GM12878 (cell line): ENCODE results near the gene FNDC3B. TPM values are rescaled to one million over a fixed set of nuclear protein-coding genes. Genes with fewer than 3 reads are reported as not detected.

Experiments used
- ATF2 ChIP-seq: IDR thresholded peaks from 2 replicates; pipeline ENCODE4 v1.6.1; 2012; ENCODE audit warnings: low read length, inconsistent platforms
- BHLHE40 ChIP-seq, 2 experiments: fragments of 450-650 bp in 1 of 2; IDR thresholded peaks; 2 replicates each; pipeline ENCODE4 v1.6.1; 2011 to 2017; ENCODE audit warnings: low read depth in 2 of 2, borderline replicate concordance in 1 of 2, improper control_type of control experiment in 1 of 2, low read length in 1 of 2, mild to moderate bottlenecking in 1 of 2
- BMI1 ChIP-seq: fragments of 450-650 bp; IDR thresholded peaks from 2 replicates; pipeline ENCODE4 v1.6.1; 2016; ENCODE audit warnings: mild to moderate bottlenecking, moderate library complexity, borderline replicate concordance
- EED ChIP-seq: sonication (generic); IDR thresholded peaks from 2 replicates; pipeline ENCODE4 v1.6.1; 2016; ENCODE audit warnings: antibody characterized with exemption, low read depth
- EGR1 ChIP-seq, 2 experiments: IDR thresholded peaks; 1 replicate in 1 of 2; 2 replicates in 1 of 2; pipeline ENCODE4 v1.6.1; 2011 to 2012; ENCODE audit warnings: low read depth in 2 of 2, low read length in 2 of 2, borderline replicate concordance in 1 of 2, mild to moderate bottlenecking in 1 of 2, moderate library complexity in 1 of 2
- ESRRA ChIP-seq: IDR thresholded peaks from 2 replicates; pipeline ENCODE4 v1.6.1; 2012; ENCODE audit warnings: mild to moderate bottlenecking, low read length, improper control_type of control experiment
- ETV6 ChIP-seq, 2 experiments: fragments of 450-650 bp in 1 of 2; IDR thresholded peaks in 1 of 2; conservative IDR thresholded peaks in 1 of 2; 2 replicates each; pipeline ENCODE4 v1.6.1; 2014; ENCODE audit warnings: antibody characterized with exemption in 1 of 2, borderline replicate concordance in 1 of 2, low read depth in 1 of 2, mild to moderate bottlenecking in 1 of 2, moderate library complexity in 1 of 2
- GATAD2B ChIP-seq: fragments of 450-650 bp; conservative IDR thresholded peaks from 2 replicates; pipeline ENCODE4 v1.6.1; 2017; ENCODE audit warnings: low read depth, mild to moderate bottlenecking, moderate library complexity
- KAT2A ChIP-seq: conservative IDR thresholded peaks from 2 replicates; pipeline ENCODE4 v1.6.1; 2011; ENCODE audit warnings: low read depth, low read length; ENCODE audit not compliant: control insufficient read depth
- MLLT1 ChIP-seq: fragments of 450-650 bp; IDR thresholded peaks from 2 replicates; pipeline ENCODE4 v1.6.1; 2016; ENCODE audit warnings: mild to moderate bottlenecking
- NR2F1 ChIP-seq: fragments of 450-650 bp; conservative IDR thresholded peaks from 2 replicates; pipeline ENCODE4 v1.6.1; 2017; ENCODE audit warnings: mild to moderate bottlenecking
- PAX5 ChIP-seq: IDR thresholded peaks from 2 replicates; pipeline ENCODE4 v1.6.1; 2011; ENCODE audit warnings: low read depth, low read length, borderline replicate concordance
- POLR2AphosphoS2 ChIP-seq: IDR thresholded peaks from 2 replicates; pipeline ENCODE4 v1.6.1; 2011; ENCODE audit warnings: low read depth, mild to moderate bottlenecking, low read length, improper control_type of control experiment, moderate library complexity
- SIN3A ChIP-seq: IDR thresholded peaks from 2 replicates; pipeline ENCODE4 v1.6.1; 2012; ENCODE audit warnings: low read depth, low read length, improper control_type of control experiment
- WRNIP1 ChIP-seq: IDR thresholded peaks from 2 replicates; pipeline ENCODE4 v1.6.1; 2011; ENCODE audit warnings: low read depth, low read length, improper control_type of control experiment, borderline replicate concordance
- ZSCAN29 ChIP-seq: fragments of 450-650 bp; IDR thresholded peaks from 2 replicates; pipeline ENCODE4 v1.6.1; 2017; ENCODE audit warnings: mild to moderate bottlenecking, moderate library complexity
- polyA plus RNA-seq, 11 experiments: library from polyadenylated mRNA; depleted of rRNA in 4 of 11; unstranded in 6 of 11; stranded (reverse) in 5 of 11; fragments of >200 nt; fragmentation: Nextera tagmentation in 4 of 11; fragmentation: Illumina TruSeq in 1 of 11; extraction: Ambion mirVana in 4 of 11; extraction: Trizol in 1 of 11; gene quantifications; 1 replicate in 1 of 11; 2 replicates in 10 of 11; pipeline versions ENCODE4 v1.2.1 to v1.2.3, GENCODE V29; 2011 to 2016; ENCODE audit warnings: inconsistent platforms in 2 of 11, missing spikeins in 2 of 11, low read depth in 1 of 11
- total RNA-seq, 4 experiments: library from RNA; depleted of rRNA in 3 of 4; stranded (reverse); fragments of >200 nt in 3 of 4; fragmentation: Illumina TruSeq in 1 of 4; extraction: Trizol in 1 of 4; gene quantifications; 2 replicates each; pipeline versions ENCODE4 v1.2.1 to v1.2.3, GENCODE V29; 2013 to 2021
- TF ChIP-seq, protein P1 (sequence below): fragments of 450-650 bp; IDR thresholded peaks from 2 replicates; pipeline ENCODE4 v1.6.1; 2017; ENCODE audit warnings: antibody characterized with exemption, mild to moderate bottlenecking, moderate library complexity
- TF ChIP-seq, protein P2 (sequence below): fragments of 150-350 bp; IDR thresholded peaks from 2 replicates; pipeline ENCODE4 v1.6.1; 2014; ENCODE audit warnings: mild to moderate bottlenecking, low read depth, low read length
- TF ChIP-seq, protein P3 (sequence below): fragments of 450-650 bp; IDR thresholded peaks from 2 replicates; pipeline ENCODE4 v1.6.1; 2016; ENCODE audit warnings: mild to moderate bottlenecking, moderate library complexity, borderline replicate concordance

Gene FNDC3B
- total and polyA plus RNA-seq, 10 of the 15 experiments (the other 5 are each of a cell fraction or from before 2014, with no cell fraction given): 7.9 to 35.0 (median 18.5) TPM

DNA sequence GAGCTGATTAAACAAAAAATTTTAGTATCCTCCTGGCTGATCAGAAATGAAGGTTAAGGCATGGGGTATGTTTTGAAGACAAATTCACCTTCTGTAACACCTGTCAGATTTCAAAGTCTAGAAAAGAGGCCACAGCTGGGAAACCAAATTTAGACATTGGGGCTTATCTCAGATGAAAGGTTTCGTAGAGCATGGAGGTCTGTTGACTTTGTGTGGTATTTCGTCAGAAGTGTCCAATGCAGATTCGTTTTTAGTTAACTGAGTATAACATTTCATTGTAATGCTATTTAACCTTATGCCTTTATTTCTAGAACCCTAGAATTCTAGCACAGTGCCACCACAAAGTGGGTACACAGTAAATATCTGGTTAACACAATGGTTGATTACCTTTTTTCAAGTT, 61.7 kb downstream of the FNDC3B start (continued):
- TF ChIP-seq, protein P1, sequence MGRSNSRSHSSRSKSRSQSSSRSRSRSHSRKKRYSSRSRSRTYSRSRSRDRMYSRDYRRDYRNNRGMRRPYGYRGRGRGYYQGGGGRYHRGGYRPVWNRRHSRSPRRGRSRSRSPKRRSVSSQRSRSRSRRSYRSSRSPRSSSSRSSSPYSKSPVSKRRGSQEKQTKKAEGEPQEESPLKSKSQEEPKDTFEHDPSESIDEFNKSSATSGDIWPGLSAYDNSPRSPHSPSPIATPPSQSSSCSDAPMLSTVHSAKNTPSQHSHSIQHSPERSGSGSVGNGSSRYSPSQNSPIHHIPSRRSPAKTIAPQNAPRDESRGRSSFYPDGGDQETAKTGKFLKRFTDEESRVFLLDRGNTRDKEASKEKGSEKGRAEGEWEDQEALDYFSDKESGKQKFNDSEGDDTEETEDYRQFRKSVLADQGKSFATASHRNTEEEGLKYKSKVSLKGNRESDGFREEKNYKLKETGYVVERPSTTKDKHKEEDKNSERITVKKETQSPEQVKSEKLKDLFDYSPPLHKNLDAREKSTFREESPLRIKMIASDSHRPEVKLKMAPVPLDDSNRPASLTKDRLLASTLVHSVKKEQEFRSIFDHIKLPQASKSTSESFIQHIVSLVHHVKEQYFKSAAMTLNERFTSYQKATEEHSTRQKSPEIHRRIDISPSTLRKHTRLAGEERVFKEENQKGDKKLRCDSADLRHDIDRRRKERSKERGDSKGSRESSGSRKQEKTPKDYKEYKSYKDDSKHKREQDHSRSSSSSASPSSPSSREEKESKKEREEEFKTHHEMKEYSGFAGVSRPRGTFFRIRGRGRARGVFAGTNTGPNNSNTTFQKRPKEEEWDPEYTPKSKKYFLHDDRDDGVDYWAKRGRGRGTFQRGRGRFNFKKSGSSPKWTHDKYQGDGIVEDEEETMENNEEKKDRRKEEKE: no peak
- TF ChIP-seq WRNIP1 (no peak), POLR2AphosphoS2 (no peak), EED (no peak), ETV6 (conservative IDR thresholded peaks at IDR 0.05 in 1 of 2, IDR thresholded peaks at IDR 0.05 in 1 of 2; ENCODE audit: borderline replicate concordance in 1 of 2, low read depth in 1 of 2) (no peak), MLLT1 (no peak), EGR1 (IDR thresholded peaks at IDR 0.05; ENCODE audit: borderline replicate concordance in 1 of 2, low read depth in 2 of 2, low read length in 2 of 2) (no peak), ESRRA (no peak), GATAD2B (no peak), NR2F1 (no peak), SIN3A (no peak), BHLHE40 (IDR thresholded peaks at IDR 0.05; ENCODE audit: borderline replicate concordance in 1 of 2, low read depth in 2 of 2, low read length in 1 of 2) (no peak), KAT2A (no peak), ZSCAN29 (no peak), BMI1 (no peak), ATF2 (peak; percentile 53; the same call in 1 of the 2 replicates), PAX5 (0 out of 2 replicates have a peak, but pooled peaks have one; percentile 35)
- TF ChIP-seq, protein P2, sequence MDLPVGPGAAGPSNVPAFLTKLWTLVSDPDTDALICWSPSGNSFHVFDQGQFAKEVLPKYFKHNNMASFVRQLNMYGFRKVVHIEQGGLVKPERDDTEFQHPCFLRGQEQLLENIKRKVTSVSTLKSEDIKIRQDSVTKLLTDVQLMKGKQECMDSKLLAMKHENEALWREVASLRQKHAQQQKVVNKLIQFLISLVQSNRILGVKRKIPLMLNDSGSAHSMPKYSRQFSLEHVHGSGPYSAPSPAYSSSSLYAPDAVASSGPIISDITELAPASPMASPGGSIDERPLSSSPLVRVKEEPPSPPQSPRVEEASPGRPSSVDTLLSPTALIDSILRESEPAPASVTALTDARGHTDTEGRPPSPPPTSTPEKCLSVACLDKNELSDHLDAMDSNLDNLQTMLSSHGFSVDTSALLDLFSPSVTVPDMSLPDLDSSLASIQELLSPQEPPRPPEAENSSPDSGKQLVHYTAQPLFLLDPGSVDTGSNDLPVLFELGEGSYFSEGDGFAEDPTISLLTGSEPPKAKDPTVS: no peak
- TF ChIP-seq, protein P3, sequence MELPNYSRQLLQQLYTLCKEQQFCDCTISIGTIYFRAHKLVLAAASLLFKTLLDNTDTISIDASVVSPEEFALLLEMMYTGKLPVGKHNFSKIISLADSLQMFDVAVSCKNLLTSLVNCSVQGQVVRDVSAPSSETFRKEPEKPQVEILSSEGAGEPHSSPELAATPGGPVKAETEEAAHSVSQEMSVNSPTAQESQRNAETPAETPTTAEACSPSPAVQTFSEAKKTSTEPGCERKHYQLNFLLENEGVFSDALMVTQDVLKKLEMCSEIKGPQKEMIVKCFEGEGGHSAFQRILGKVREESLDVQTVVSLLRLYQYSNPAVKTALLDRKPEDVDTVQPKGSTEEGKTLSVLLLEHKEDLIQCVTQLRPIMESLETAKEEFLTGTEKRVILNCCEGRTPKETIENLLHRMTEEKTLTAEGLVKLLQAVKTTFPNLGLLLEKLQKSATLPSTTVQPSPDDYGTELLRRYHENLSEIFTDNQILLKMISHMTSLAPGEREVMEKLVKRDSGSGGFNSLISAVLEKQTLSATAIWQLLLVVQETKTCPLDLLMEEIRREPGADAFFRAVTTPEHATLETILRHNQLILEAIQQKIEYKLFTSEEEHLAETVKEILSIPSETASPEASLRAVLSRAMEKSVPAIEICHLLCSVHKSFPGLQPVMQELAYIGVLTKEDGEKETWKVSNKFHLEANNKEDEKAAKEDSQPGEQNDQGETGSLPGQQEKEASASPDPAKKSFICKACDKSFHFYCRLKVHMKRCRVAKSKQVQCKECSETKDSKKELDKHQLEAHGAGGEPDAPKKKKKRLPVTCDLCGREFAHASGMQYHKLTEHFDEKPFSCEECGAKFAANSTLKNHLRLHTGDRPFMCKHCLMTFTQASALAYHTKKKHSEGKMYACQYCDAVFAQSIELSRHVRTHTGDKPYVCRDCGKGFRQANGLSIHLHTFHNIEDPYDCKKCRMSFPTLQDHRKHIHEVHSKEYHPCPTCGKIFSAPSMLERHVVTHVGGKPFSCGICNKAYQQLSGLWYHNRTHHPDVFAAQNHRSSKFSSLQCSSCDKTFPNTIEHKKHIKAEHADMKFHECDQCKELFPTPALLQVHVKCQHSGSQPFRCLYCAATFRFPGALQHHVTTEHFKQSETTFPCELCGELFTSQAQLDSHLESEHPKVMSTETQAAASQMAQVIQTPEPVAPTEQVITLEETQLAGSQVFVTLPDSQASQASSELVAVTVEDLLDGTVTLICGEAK: no peak; the same call in 1 of the 2 replicates
